Superior temporal gyrus (tissue), 1 donor: Measurements from ENCODE around the gene TEDC2.
"Not testable (repeated sequence)": the region's sequence is repeated elsewhere in the genome, so short reads cannot be mapped to it uniquely, and the experiment has no call there.

Experiments
- DNase-seq: peaks from one replicate; pipeline ENCODE4 v3.0.0-alpha.2; 2016; ENCODE audit errors: extremely low spot score

The TEDC2 gene

GRCh38 chr16:2459647-2460390 lies at the start of gene TEDC2:
TSS of gene TEDC2 (plus strand) at chr16:2460109. CDS start at chr16:2460145, 36 bp downstream.
- DNase-seq: peak; percentile 95

- no peak for DNase-seq
Measured at GRCh38 chr16:2415085-2415484, 44.8 kb upstream of the TEDC2 start.

- DNase-seq: no peak
Measured at GRCh38 chr16:2420035-2420434, 39.9 kb upstream of the TEDC2 start.

- DNase-seq: no peak
Measured at GRCh38 chr16:2422123-2422867, 37.6 kb upstream of the TEDC2 start.

- DNase-seq: no peak
Measured at GRCh38 chr16:2424061-2425007, 35.6 kb upstream of the TEDC2 start.

- DNase-seq: no peak
Measured at GRCh38 chr16:2425008-2425518, 34.8 kb upstream of the TEDC2 start.

GRCh38 chr16:2425825-2426430 lies 34.0 kb upstream of the TEDC2 start:
- no peak for DNase-seq

- DNase-seq: no peak
Measured at GRCh38 chr16:2426941-2427361, 33.0 kb upstream of the TEDC2 start.

- DNase-seq: no peak
Measured at GRCh38 chr16:2427526-2427925, 32.4 kb upstream of the TEDC2 start.

- DNase-seq: no peak
Measured at GRCh38 chr16:2428051-2428783, 31.7 kb upstream of the TEDC2 start.

GRCh38 chr16:2428784-2429033 lies 31.2 kb upstream of the TEDC2 start:
- no peak for DNase-seq

- DNase-seq: peak; percentile 94
Measured at GRCh38 chr16:2429034-2429770, 30.7 kb upstream of the TEDC2 start, which contains the start of gene CCNF. TSS of gene CCNF (plus strand) at chr16:2429447. CDS start at chr16:2429482, 35 bp downstream.

- DNase-seq: peak; percentile 60
Measured at GRCh38 chr16:2429771-2430663, 29.9 kb upstream of the TEDC2 start.

- DNase-seq: no peak
Measured at GRCh38 chr16:2432286-2432685, 27.6 kb upstream of the TEDC2 start.

- no peak for DNase-seq
Measured at GRCh38 chr16:2432801-2433505, 27.0 kb upstream of the TEDC2 start.

- not testable (repeated sequence) for DNase-seq
Measured at GRCh38 chr16:2435236-2435635, 24.7 kb upstream of the TEDC2 start.

- DNase-seq: no peak
Measured at GRCh38 chr16:2436110-2436509, 23.8 kb upstream of the TEDC2 start.

GRCh38 chr16:2437032-2437790 lies 22.7 kb upstream of the TEDC2 start:
- DNase-seq: no peak
